HUES48 (cell line): Measurements from ENCODE around the gene CAMK4.

Experiments used
- H3K27ac ChIP-seq: one replicate; pipeline ENCODE4 v1.7.0; 2013; ENCODE audit warnings: low read depth, low read length, inconsistent platforms
- H3K27me3 ChIP-seq: 2 replicates; pipeline ENCODE4 v1.6.1; 2013; ENCODE audit warnings: mild to moderate bottlenecking, low read length; ENCODE audit not compliant: control insufficient read depth, insufficient read depth
- H3K36me3 ChIP-seq: 2 replicates; pipeline ENCODE4 v1.6.1; 2013; ENCODE audit warnings: low read length; ENCODE audit not compliant: control insufficient read depth, insufficient read depth
- H3K4me1 ChIP-seq: 2 replicates; pipeline ENCODE4 v1.6.1; 2013; ENCODE audit warnings: mild to moderate bottlenecking, low read length; ENCODE audit not compliant: control insufficient read depth, insufficient read depth
- H3K4me3 ChIP-seq: 2 replicates; pipeline ENCODE4 v1.5.1; 2013; ENCODE audit warnings: mild to moderate bottlenecking, low read depth, low read length
- H3K9ac ChIP-seq: 2 replicates; pipeline ENCODE4 v1.6.1; 2013; ENCODE audit warnings: mild to moderate bottlenecking, low read depth, low read length, moderate library complexity
- H3K9me3 ChIP-seq: 2 replicates; pipeline ENCODE4 v1.6.1; 2013; ENCODE audit warnings: low read length; ENCODE audit not compliant: control insufficient read depth, insufficient read depth

Gene CAMK4

DNA sequence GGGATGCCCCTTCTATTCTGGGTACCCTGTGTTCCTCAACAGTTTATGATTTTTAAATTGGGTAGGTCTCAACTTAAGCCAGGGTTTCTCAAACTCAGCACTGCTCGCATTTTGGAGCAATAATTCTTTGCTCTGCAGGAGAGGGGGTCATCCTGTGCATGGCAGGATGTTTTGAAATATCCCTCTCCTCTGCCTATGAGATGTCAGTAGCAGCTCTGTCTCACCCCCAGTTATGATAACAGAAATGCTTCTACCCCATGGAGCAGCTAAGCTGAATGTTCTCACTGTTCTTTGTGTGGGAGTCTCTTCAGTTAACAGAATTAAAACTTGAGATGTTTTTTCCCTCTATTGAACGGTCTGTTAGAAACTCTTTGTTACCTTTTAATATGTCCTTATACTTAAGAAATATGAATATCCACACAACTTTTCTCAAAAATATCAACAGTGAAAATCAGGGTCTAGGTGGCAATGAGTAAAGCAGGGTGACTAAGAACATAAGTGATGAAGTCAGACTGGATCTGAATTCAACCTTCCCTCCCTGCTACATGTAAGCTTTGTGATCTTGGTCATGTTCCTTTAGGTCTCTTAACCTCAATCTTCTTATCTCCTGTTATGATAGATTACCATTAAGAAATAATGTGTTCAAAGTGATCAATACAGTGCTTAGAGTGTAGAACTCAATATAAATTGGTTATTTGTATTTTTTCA is 89.0 kb downstream of the CAMK4 start:
- Histone ChIP-seq H3K9me3 (no peaks in the 10 kb centered on the region), H3K36me3 (no peaks in the 10 kb centered on the region), H3K27ac (no peak overlapping the region), H3K27me3 (no peaks in the 10 kb centered on the region), H3K4me1 (peaks cover 8% of the 10 kb centered on the region), H3K9ac (no peak overlapping the region), H3K4me3 (no peak overlapping the region)

- Histone ChIP-seq H3K9ac (no peak overlapping the region), H3K27me3 (no peaks in the 10 kb centered on the region), H3K36me3 (no peaks in the 10 kb centered on the region), H3K4me3 (no peak overlapping the region), H3K9me3 (no peaks in the 10 kb centered on the region), H3K27ac (no peak overlapping the region), H3K4me1 (no peaks in the 10 kb centered on the region)
Measured at GRCh38 chr5:111320953-111321352, 96.8 kb downstream of the CAMK4 start.

DNA sequence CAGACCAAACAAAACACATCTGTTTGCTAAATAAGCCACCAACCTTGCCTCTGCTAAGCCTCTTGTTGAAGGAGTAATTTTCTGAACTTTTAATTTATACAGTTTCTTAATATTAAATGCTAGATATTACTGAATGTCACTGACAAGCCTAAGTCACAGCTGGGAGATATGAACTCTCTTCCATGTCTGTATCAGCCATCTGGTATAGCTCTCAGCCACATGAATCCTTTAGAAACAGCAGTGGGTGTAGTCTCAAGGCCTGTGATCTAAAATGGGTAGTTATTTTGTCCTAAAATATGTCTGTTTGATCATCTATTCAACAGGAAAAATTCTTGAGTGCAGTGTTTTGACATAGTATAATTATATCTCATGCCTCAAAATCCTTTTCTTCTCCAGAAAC is 97.2 kb downstream of the CAMK4 start:
- no peak overlapping the region for H3K9ac ChIP-seq
- H3K4me3 ChIP-seq: no peak overlapping the region
- no peaks in the 10 kb centered on the region for H3K9me3 ChIP-seq
- no peaks in the 10 kb centered on the region for H3K27me3 ChIP-seq
- H3K36me3 ChIP-seq: no peaks in the 10 kb centered on the region
- no peaks in the 10 kb centered on the region for H3K4me1 ChIP-seq
- no peak overlapping the region for H3K27ac ChIP-seq

DNA sequence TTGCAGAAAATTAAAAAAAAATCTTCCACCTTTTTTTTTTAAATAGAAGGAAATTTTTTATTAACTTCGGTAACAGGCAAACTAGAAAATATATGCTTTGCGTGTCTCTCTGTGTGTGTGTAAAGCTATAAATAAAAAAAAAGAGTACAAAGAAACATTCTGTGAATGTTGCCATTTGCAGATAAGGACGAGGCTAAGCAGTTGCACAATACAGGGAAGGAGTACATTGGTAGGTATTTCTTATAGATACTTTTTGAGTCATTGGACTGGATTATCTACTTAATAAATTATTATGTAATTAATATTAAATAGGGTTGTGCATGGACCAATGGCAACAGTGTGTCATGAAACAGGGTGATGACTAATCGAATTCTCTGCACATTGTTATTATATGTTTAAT is 102.4 kb downstream of the CAMK4 start:
- H3K4me3 ChIP-seq: no peak overlapping the region
- no peaks in the 10 kb centered on the region for H3K9me3 ChIP-seq
- H3K27me3 ChIP-seq: no peaks in the 10 kb centered on the region
- no peak overlapping the region for H3K9ac ChIP-seq
- H3K4me1 ChIP-seq: no peaks in the 10 kb centered on the region
- no peak overlapping the region for H3K27ac ChIP-seq
- no peaks in the 10 kb centered on the region for H3K36me3 ChIP-seq

DNA sequence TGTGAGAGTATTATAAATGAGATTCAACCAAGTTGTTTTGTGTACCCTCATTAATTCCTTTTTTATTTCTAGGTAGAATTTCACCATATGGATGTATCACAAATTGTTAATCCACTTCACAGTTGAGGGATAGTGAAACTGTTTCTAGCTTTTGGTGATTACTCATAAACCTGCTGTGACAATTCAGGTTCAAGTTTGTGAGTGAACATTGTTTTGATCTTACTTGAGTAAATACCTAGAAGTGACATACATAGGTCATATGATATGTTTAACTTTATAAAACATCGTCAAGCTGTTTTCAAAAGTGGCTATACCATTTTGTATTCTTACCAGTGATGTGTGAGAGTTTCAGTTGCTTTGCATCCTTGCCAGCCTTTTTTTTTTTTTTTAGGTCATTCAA is 112.9 kb downstream of the CAMK4 start:
- Histone ChIP-seq H3K4me3 (no peak overlapping the region), H3K9ac (no peak overlapping the region), H3K4me1 (peaks cover 7% of the 10 kb centered on the region; the same call in 1 of the 2 replicates), H3K36me3 (no peaks in the 10 kb centered on the region), H3K9me3 (no peaks in the 10 kb centered on the region), H3K27me3 (no peaks in the 10 kb centered on the region), H3K27ac (no peak overlapping the region)

DNA sequence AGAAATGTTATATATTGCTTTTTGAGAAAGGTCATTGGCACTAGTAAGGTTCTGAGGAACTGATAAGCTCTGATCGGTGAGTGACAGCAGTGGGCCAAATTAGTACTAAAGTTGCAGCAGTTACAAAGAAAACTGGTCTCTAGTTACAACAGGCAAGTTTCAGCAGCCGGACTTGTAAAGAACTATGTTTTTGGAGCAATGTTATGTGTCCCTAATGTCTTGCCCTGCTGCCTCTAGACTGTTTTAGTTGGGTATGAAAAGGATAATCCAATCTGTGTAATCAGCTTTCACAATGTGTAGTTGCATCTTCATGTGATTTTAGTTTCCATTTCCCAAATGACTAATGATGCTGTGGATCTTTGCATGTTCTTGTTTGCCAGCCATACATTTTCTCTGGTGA is 113.5 kb downstream of the CAMK4 start:
- H3K4me3 ChIP-seq: no peak overlapping the region
- H3K27me3 ChIP-seq: no peaks in the 10 kb centered on the region
- H3K4me1 ChIP-seq: peaks cover 7% of the 10 kb centered on the region; the same call in 1 of the 2 replicates
- no peaks in the 10 kb centered on the region for H3K36me3 ChIP-seq
- H3K27ac ChIP-seq: no peak overlapping the region
- H3K9me3 ChIP-seq: no peaks in the 10 kb centered on the region
- H3K9ac ChIP-seq: no peak overlapping the region

- Histone ChIP-seq H3K4me1 (0 out of 2 replicates have a peak, but pooled peaks cover 8% of the 10 kb centered on the region), H3K9ac (no peak overlapping the region), H3K27ac (no peak overlapping the region), H3K27me3 (no peaks in the 10 kb centered on the region), H3K36me3 (no peaks in the 10 kb centered on the region), H3K9me3 (no peaks in the 10 kb centered on the region), H3K4me3 (no peak overlapping the region)
Measured at GRCh38 chr5:111345731-111346130, 121.5 kb downstream of the CAMK4 start.

GRCh38 chr5:111347021-111347420 is 122.8 kb downstream of the CAMK4 start:
- Histone ChIP-seq H3K4me3 (no peak overlapping the region), H3K27ac (no peak overlapping the region), H3K9me3 (no peaks in the 10 kb centered on the region), H3K9ac (no peak overlapping the region), H3K36me3 (no peaks in the 10 kb centered on the region), H3K4me1 (0 out of 2 replicates have a peak, but pooled peaks cover 8% of the 10 kb centered on the region), H3K27me3 (no peaks in the 10 kb centered on the region)

DNA sequence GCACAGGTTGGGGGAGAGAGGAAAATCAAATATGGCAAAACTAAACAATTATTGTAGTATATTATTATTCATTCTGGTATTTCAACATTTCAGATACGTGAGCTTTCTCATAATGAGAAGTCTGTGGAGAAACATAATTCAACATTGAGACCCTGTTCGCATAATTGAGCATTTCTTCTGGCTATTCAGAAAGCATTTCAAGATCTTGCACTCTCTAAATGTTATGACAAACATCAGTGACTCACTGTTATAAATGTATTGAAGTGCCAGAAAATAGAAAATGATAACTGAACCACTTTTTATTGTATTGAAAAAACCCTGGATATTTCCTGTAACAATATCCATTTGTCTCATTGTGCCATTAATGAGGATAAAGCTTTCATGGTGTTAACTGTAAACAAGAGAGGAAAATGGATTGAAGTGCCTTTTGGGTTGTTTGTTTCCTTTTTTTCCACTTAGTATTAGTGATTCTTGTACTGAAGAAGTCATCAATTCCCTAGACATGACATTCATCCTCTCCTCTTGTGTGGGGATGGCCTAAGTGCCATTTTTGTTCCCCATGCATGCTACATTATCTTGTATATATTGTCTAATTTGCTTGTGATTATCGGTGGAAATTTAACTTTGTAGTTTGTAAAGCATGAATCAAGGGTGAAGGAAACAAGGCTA is 124.6 kb downstream of the CAMK4 start:
- no peaks in the 10 kb centered on the region for H3K9me3 ChIP-seq

GRCh38 chr5:111349429-111349828 is 125.2 kb downstream of the CAMK4 start:
- Histone ChIP-seq H3K27me3 (no peaks in the 10 kb centered on the region), H3K36me3 (no peaks in the 10 kb centered on the region), H3K9ac (no peak overlapping the region), H3K9me3 (no peaks in the 10 kb centered on the region), H3K27ac (no peak overlapping the region), H3K4me3 (no peak overlapping the region), H3K4me1 (0 out of 2 replicates have a peak, but pooled peaks cover 8% of the 10 kb centered on the region)

More for the DNA sequence above, 124.6 kb downstream of the CAMK4 start:
- Histone ChIP-seq H3K27ac (no peak overlapping the region), H3K27me3 (no peaks in the 10 kb centered on the region), H3K9ac (no peak overlapping the region), H3K36me3 (no peaks in the 10 kb centered on the region), H3K4me1 (0 out of 2 replicates have a peak, but pooled peaks cover 8% of the 10 kb centered on the region), H3K4me3 (no peak overlapping the region)

DNA sequence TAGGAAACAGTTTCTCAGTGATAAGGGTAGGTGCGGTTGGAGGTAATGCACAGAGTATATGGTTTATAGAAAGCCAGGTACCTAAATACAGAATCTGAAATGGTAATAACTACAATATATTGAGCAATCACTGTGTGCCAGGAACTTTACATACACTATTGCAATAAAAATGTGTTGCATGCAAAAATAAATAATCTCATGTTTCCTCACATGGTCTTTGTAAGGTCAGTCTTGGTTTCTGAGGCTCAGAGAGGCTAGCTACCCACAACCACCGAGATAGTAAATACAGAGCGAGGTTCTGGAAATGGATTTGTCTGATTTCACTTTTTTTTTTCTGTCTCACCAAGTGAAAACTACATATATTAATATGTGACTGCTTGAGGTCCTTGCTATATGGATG is 128.9 kb downstream of the CAMK4 start:
- H3K27me3 ChIP-seq: no peaks in the 10 kb centered on the region
- H3K4me3 ChIP-seq: no peak overlapping the region
- no peaks in the 10 kb centered on the region for H3K4me1 ChIP-seq
- H3K36me3 ChIP-seq: no peaks in the 10 kb centered on the region
- no peak overlapping the region for H3K9ac ChIP-seq
- H3K9me3 ChIP-seq: no peaks in the 10 kb centered on the region
- no peak overlapping the region for H3K27ac ChIP-seq
